Upper lobe of left lung (tissue), 4 donors: Measurements from ENCODE around the gene OTOS.

Source experiments
- CTCF ChIP-seq, 6 experiments: fragments of 450-650 bp in 4 of 6; fragments of 200-600 bp in 2 of 6; sonication (generic) in 2 of 6; IDR thresholded peaks; one replicate each; pipeline ENCODE4 v1.5.1; 2016 to 2019; ENCODE audit warnings: antibody characterized with exemption in 6 of 6
- EP300 ChIP-seq, 4 donors: sonication (generic); formaldehyde crosslinking; IDR thresholded peaks; one replicate each; pipeline ENCODE4 v1.5.1; 2017; ENCODE audit warnings: antibody characterized with exemption in 4 of 4, control low read depth in 2 of 4
- POLR2A ChIP-seq, 4 donors: fragments of 450-650 bp; IDR thresholded peaks; one replicate each; pipeline ENCODE4 v1.5.1; 2016 to 2017; ENCODE audit warnings: antibody characterized with exemption in 4 of 4, mild to moderate bottlenecking in 2 of 4
- POLR2AphosphoS5 ChIP-seq, 2 donors: sonication (generic); formaldehyde crosslinking; IDR thresholded peaks; one replicate each; pipeline ENCODE4 v1.5.1; 2017; ENCODE audit warnings: antibody characterized with exemption in 2 of 2

GRCh38 chr2:240155745-240156390 is 15.4 kb upstream of the OTOS start:
- TF ChIP-seq CTCF (IDR thresholded peaks at IDR 0.05) (no peak), POLR2A (IDR thresholded peaks at IDR 0.05) (no peak), EP300 (IDR thresholded peaks at IDR 0.05) (no peak), POLR2AphosphoS5 (IDR thresholded peaks at IDR 0.05) (no peak)
